ENCODE measurements around the gene SRC. TPM values are rescaled to one million over a fixed set of nuclear protein-coding genes. Genes with fewer than 3 reads are reported as not detected.

The SRC gene
- polyA plus RNA-seq, 1 of the 3 experiments (the other 2 are of a cell fraction) = 23.8 TPM

GRCh38 chr20:37390891-37391525 lies 45.1 kb downstream of the SRC start (continued):
- TF ChIP-seq IRF3 (IDR thresholded peaks at IDR 0.05; ENCODE audit: low read depth, low read length) = no peak

GRCh38 chr20:37392441-37393195 lies 46.7 kb downstream of the SRC start:
- no peak overlapping the region for H3K4me3 ChIP-seq (ENCODE audit: low read depth in 2 of 2, low read length in 1 of 2)
- peaks cover 8 to 15% of the 10 kb centered on the region in 2 experiments for H3K36me3 ChIP-seq (replicated peaks in 1 of 2; ENCODE audit: control insufficient read depth in 1 of 2, insufficient read depth in 2 of 2, low read length in 1 of 2)
- no peaks in the 10 kb centered on the region for H3K27me3 ChIP-seq (ENCODE audit: insufficient read depth)
- no peak overlapping the region for H3K4me2 ChIP-seq
- TF ChIP-seq RCOR1 (IDR thresholded peaks at IDR 0.05; ENCODE audit: low read length) = no peak
- peak; percentile 31 for TF ChIP-seq SMC3 (IDR thresholded peaks at IDR 0.05; ENCODE audit: low read depth, low read length)
- peak; percentile 50 for TF ChIP-seq RAD21 (IDR thresholded peaks at IDR 0.05; ENCODE audit: low read length)
- no peak for TF ChIP-seq FOSL2 (IDR thresholded peaks at IDR 0.05; ENCODE audit: borderline replicate concordance, low read depth)
- TF ChIP-seq, protein P1, sequence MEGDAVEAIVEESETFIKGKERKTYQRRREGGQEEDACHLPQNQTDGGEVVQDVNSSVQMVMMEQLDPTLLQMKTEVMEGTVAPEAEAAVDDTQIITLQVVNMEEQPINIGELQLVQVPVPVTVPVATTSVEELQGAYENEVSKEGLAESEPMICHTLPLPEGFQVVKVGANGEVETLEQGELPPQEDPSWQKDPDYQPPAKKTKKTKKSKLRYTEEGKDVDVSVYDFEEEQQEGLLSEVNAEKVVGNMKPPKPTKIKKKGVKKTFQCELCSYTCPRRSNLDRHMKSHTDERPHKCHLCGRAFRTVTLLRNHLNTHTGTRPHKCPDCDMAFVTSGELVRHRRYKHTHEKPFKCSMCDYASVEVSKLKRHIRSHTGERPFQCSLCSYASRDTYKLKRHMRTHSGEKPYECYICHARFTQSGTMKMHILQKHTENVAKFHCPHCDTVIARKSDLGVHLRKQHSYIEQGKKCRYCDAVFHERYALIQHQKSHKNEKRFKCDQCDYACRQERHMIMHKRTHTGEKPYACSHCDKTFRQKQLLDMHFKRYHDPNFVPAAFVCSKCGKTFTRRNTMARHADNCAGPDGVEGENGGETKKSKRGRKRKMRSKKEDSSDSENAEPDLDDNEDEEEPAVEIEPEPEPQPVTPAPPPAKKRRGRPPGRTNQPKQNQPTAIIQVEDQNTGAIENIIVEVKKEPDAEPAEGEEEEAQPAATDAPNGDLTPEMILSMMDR (IDR thresholded peaks at IDR 0.05) = peak; percentile 47; the same call in 1 of the 2 replicates
- H3K9ac ChIP-seq = no peak overlapping the region
- no peaks in the 10 kb centered on the region for H3K9me3 ChIP-seq
- H3K79me2 ChIP-seq (ENCODE audit: insufficient read depth) = no peaks in the 10 kb centered on the region
- POLR2A ChIA-PET = no interaction called here
- no peaks in the 10 kb centered on the region for H3K9me2 ChIP-seq
- H2AFZ ChIP-seq (ENCODE audit: low read depth) = no peak overlapping the region
- H3K27ac ChIP-seq (ENCODE audit: low read depth in 2 of 2, low read length in 1 of 2) = peak overlapping the region in 1 of 2 experiments; percentile 88; a peak in 2 of 4 replicates
- CTCF ChIA-PET = interaction anchor here (0.6 to 5.9 kb wide), 8 partner anchors 8 to 200 kb away, joined by 3 to 48 read pairs (median 5); partner anchors contain the start of gene BLCAP
- 95% methylated on average over 16 of the region's 16 CpGs for WGBS (ENCODE audit: low lambda C conversion rate)
- H3K4me1 ChIP-seq (ENCODE audit: control insufficient read depth in 1 of 2, insufficient read depth in 2 of 2, low read depth in 1 of 2, low read length in 1 of 2) = peaks cover 0 to 53% of the 10 kb centered on the region in 2 experiments; a peak in 2 of 4 replicates
- no peaks in the 10 kb centered on the region for H4K20me1 ChIP-seq (ENCODE audit: insufficient read depth)
- DNase-seq = peak; percentile 71
- H3F3A ChIP-seq (replicated peaks; ENCODE audit: insufficient read depth) = no peaks in the 10 kb centered on the region

DNA sequence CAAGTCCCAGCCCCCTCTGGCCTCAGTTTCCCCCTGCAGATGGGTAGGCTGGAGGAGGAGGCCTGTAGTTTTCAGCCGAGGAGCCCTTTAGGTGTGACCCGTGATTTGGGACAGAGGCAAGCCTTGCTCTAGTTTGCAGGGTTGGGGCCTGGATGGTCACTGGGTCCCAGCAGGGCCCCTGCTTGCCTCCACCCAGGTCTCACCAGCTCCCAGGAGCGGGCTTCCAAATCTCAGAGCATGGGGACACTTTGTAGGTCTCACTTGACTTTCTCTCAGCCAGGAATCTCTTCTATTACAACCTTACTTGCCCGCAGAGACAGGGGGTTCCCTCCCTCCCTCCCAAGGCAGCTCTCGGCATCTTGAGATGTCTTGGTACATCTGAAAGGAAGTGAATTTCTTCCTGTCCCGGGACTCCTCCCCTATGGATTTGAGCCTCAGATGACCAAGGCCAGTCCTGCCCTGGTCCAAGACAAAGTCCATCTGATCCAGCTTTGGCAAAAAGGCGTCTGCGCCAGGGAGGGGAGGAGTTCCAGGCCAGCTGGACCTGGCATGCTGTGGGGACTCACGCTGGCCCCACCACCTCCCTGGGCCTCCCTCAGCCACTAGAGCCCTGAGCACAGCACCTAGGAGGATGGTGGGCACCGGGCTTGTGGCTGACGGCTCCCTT lies 47.4 kb downstream of the SRC start:
- no peak overlapping the region for H2AFZ ChIP-seq (ENCODE audit: low read depth)
- H3F3A ChIP-seq (replicated peaks; ENCODE audit: insufficient read depth) = no peaks in the 10 kb centered on the region
- 80% methylated on average over 4 of the region's 11 CpGs for WGBS (ENCODE audit: low lambda C conversion rate)
- no peak overlapping the region for H3K4me3 ChIP-seq (ENCODE audit: low read depth in 2 of 2, low read length in 1 of 2)
- H4K20me1 ChIP-seq (ENCODE audit: insufficient read depth) = no peaks in the 10 kb centered on the region
- H3K4me2 ChIP-seq = no peak overlapping the region
- peaks cover 8 to 22% of the 10 kb centered on the region in 2 experiments for H3K36me3 ChIP-seq (replicated peaks in 1 of 2; ENCODE audit: control insufficient read depth in 1 of 2, insufficient read depth in 2 of 2, low read length in 1 of 2)
- DNase-seq = peak; percentile 69
- H3K9ac ChIP-seq = no peak overlapping the region
- peaks cover 0 to 60% of the 10 kb centered on the region in 2 experiments; a peak in 2 of 4 replicates for H3K4me1 ChIP-seq (ENCODE audit: control insufficient read depth in 1 of 2, insufficient read depth in 2 of 2, low read depth in 1 of 2, low read length in 1 of 2)
- CTCF ChIA-PET = interaction anchor here (0.7 to 5.9 kb wide), 6 partner anchors 8 to 194 kb away, joined by 3 to 48 read pairs (median 4); no protein-coding TSS in a partner anchor
- POLR2A ChIA-PET = no interaction called here
- TF ChIP-seq GATA2 (CRISPR knock-in tag; IDR thresholded peaks at IDR 0.05) (no peak), ELF1 (IDR thresholded peaks at IDR 0.05) (no peak), IRF3 (IDR thresholded peaks at IDR 0.05; ENCODE audit: low read depth, low read length) (no peak), FOXM1 (IDR thresholded peaks at IDR 0.05; ENCODE audit: low read depth) (no peak), FOSL2 (IDR thresholded peaks at IDR 0.05; ENCODE audit: borderline replicate concordance, low read depth) (no peak), JUND (IDR thresholded peaks at IDR 0.05) (no peak), CHD2 (IDR thresholded peaks at IDR 0.05; ENCODE audit: low read length, partially characterized antibody) (no peak), TAF1 (IDR thresholded peaks at IDR 0.05; ENCODE audit: borderline replicate concordance, low read depth, low read length) (no peak)
- TF ChIP-seq, protein P2, sequence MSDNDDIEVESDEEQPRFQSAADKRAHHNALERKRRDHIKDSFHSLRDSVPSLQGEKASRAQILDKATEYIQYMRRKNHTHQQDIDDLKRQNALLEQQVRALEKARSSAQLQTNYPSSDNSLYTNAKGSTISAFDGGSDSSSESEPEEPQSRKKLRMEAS (IDR thresholded peaks at IDR 0.05; ENCODE audit: low read depth) = no peak
- TF ChIP-seq, protein P3, sequence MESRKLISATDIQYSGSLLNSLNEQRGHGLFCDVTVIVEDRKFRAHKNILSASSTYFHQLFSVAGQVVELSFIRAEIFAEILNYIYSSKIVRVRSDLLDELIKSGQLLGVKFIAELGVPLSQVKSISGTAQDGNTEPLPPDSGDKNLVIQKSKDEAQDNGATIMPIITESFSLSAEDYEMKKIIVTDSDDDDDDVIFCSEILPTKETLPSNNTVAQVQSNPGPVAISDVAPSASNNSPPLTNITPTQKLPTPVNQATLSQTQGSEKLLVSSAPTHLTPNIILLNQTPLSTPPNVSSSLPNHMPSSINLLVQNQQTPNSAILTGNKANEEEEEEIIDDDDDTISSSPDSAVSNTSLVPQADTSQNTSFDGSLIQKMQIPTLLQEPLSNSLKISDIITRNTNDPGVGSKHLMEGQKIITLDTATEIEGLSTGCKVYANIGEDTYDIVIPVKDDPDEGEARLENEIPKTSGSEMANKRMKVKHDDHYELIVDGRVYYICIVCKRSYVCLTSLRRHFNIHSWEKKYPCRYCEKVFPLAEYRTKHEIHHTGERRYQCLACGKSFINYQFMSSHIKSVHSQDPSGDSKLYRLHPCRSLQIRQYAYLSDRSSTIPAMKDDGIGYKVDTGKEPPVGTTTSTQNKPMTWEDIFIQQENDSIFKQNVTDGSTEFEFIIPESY (IDR thresholded peaks at IDR 0.05; ENCODE audit: borderline replicate concordance, low read depth) = no peak
- no peaks in the 10 kb centered on the region for H3K79me2 ChIP-seq (ENCODE audit: insufficient read depth)
- no peaks in the 10 kb centered on the region for H3K9me3 ChIP-seq
- H3K9me2 ChIP-seq = no peaks in the 10 kb centered on the region
- no peaks in the 10 kb centered on the region for H3K27me3 ChIP-seq (ENCODE audit: insufficient read depth)
- H3K27ac ChIP-seq (ENCODE audit: low read depth in 2 of 2, low read length in 1 of 2) = peak overlapping the region in 1 of 2 experiments; percentile 88; a peak in 2 of 4 replicates

All from SK-N-SH (cell line).